Activated CD4-positive, alpha-beta T cell treated with anti-CD3 and anti-CD28 coated beads, Interleukin-2, amount 50 U/mL, for 48 hours (primary cell): Measurements from ENCODE around the gene COL28A1.
"Not testable (repeated sequence)": the region's sequence is repeated elsewhere in the genome, so short reads cannot be mapped to it uniquely, and the experiment has no call there.

Source experiments
- DNase-seq, 2 experiments: peaks; one replicate each; pipeline ENCODE4 v3.0.0-alpha.2; 2020

Gene COL28A1

GRCh38 chr7:7408001-7408770 lies 127.5 kb downstream of the COL28A1 start:
- DNase-seq = no peak

GRCh38 chr7:7405461-7405860 lies 130.2 kb downstream of the COL28A1 start:
- no peak for DNase-seq

DNA sequence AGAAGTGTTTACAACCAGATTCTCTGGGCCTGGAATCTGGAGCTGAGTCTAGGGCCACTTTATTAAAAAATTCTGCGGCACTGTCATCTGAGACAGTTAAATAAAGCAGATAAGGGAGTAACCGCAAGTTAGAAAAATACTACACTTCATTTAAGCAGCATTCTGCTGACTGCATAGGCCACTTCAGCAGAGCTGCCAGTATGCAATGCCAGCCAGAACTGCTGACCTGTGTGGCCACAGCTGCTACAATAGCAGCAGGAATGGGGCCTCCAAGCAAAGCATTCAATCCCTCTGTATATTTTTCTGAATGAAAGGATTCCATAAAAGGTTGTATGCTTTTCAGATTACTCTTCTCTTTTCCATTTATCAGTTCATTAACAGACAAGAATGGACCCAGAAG lies 136.0 kb downstream of the COL28A1 start:
- no peak for DNase-seq

GRCh38 chr7:7395785-7396184 lies 139.9 kb downstream of the COL28A1 start:
- DNase-seq = no peak

GRCh38 chr7:7388164-7388563 lies 147.5 kb downstream of the COL28A1 start:
- not testable (repeated sequence) for DNase-seq

DNA sequence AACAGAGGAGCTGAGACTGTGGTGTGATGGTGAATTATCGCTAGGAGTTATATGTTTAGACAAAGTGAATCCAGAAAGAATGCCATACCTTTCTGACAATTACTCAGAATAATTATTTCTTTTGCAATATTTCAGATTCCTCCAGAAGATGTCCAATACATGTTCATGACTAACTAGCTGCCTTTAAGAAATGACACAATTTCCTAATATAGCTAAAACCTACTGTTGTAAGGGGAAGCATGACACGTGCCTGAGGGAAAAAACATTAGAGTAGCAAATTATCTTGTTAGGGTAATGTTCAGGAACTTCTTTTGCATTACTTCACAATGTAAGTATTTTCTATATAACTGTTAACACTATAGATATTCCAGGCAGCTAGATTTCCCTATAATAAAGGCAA lies 150.3 kb downstream of the COL28A1 start:
- no peak for DNase-seq

DNA sequence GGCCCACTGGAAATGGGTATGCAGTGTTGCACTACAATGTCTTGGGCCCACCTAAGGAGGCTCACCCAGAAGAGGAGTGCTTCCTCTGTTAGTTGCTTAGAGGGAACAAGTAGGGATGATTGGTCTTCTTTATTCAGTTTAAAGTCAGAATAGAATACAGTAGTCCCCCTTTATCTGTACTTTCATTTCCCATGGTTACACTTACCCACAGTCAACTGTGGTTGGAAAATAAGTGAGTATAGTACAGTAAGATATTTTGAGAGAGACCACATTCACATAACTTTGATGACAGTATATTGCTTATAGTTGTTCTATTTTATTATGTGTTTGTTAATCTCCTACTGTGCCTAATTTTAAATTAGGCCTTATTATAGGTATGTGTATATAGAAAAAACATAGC lies 151.4 kb downstream of the COL28A1 start:
- no peak for DNase-seq

DNA sequence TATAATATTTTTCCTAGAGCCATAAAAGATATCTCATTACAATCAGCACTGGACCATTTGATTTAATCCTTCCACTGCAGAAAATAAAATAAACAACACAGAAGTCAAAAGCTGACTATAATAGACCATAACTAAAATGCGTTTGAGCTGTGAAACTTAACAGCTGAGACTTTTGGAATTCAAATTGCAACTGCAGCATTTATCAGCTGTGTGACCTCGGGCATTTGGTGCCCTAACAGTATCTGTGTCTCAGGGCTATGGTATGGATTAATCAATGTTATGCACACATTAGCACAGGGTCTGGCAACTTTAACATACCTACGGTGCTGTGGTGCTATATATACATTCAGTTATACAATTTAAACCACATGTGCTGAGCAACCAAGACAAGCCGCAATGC lies 160.1 kb downstream of the COL28A1 start:
- DNase-seq = no peak

DNA sequence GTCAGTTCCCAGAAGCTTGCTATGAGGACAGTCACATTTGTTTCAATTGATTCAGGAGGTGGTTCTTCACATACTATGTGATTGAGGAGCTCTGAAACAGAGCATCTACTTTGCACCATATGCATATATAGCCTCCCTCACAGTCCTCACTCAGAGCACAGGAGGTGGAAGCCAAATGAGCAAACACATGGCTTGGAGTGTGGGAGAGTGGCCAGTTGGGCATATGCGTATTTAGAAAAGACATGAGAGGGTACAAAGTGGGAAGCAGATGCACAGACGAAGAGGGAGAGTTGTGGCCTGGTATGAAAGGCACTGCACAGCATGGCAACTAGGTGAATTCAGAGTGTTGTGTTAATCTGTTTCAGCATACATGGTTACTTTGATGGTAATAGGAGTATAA lies 165.6 kb downstream of the COL28A1 start:
- DNase-seq = no peak

DNA sequence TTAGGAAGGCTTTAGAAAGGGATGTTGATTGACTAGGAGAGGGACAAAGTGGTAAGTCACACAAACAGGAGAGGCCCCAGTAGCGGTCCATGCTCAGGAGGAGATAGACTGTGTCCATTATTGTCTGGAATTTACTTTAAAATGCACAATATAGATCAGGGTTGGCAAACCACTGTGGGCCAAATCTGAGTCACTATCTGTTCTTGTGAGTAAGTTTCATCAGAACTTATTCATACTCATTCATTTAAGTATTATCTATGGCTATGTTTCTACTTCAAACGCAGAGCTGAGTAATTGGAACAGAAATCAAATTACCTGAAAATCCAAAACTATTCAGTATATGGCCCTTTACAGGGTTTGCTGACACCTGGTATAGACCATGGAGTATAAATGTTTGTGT lies 166.5 kb downstream of the COL28A1 start:
- no peak for DNase-seq

GRCh38 chr7:7354674-7355073 lies 181.0 kb downstream of the COL28A1 start:
- no peak for DNase-seq

DNA sequence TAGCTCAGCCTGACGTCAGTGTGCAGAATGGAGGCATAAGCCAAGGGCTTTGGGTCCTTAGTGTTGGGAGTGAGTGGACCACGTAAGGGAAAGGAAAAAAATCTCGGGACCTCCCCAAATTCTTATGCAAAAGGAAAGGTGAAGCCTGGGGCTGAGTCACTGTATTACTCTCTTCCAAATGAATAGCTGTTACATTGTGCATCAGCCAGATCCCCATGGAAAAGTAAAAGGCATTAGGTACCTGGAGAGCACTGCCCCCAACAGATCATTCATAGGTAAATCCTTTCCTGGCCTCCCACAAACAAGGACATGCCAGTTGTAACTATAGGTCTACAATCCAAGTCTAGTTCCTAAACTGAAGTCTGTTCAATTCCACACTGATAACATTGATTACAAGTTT lies 182.8 kb downstream of the COL28A1 start:
- DNase-seq = no peak

DNA sequence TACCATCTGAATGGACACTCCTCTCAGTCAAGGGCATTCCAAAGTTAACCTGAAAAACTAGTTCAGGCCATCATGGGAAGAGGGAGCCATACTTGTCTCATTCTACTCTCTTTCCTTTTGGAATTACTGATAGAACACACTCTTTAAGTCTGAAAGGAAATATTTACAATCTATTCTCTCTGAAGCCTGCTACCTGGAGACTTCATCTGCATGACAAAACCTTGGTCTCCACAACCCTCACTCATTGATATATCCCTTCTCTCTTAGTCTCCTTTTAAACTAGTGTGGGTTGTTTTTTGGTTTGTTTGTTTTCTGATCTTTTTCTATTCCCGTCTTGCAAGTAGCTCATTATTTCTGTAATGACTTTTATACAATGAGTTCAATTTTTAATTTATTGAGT lies 183.8 kb downstream of the COL28A1 start:
- DNase-seq = no peak

- DNase-seq = no peak
Measured at GRCh38 chr7:7351156-7351555, 184.5 kb downstream of the COL28A1 start.

- DNase-seq = no peak
Measured at GRCh38 chr7:7349156-7349555, 186.5 kb downstream of the COL28A1 start.

DNA sequence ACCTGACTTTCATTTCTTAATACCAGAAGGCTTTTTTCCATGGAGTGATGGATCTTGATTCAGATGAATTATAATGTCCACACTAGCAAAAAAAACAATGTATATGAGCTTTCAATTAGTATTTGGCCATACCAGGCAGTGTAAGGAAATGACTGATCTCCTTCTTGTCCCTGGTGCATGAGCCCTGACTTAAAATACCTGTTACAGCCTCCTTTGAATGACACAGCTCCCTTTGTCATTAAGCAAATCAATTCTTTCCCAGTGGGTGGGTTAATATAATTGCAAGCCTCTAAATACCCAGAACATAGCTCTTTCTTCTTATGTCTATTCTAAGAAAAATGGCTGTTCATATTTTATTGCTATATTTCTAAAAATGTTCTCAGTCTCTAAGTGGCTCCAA lies 188.6 kb downstream of the COL28A1 start:
- no peak for DNase-seq

- no peak for DNase-seq
Measured at GRCh38 chr7:7344583-7344982, 191.1 kb downstream of the COL28A1 start.

DNA sequence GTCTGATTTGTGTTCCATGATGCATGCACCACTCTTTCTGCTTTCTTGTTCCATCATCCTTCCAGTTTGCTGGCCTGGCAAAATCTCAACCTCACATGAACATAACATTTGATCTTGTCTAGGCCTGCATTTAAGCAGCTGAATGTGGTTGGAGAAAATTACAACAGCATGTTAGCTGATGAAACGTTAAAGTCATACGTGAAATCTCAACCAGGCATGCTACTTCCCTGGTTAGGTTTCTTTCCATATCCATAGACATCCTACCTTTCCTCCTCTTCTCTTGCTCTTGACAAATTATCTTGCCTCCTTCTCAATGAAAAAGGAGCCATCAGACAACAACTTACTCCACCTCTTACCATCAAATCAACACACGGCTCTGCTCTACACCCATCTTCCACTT lies 199.8 kb downstream of the COL28A1 start:
- no peak for DNase-seq

- no peak for DNase-seq
Measured at GRCh38 chr7:7335215-7335614, 200.5 kb downstream of the COL28A1 start.

DNA sequence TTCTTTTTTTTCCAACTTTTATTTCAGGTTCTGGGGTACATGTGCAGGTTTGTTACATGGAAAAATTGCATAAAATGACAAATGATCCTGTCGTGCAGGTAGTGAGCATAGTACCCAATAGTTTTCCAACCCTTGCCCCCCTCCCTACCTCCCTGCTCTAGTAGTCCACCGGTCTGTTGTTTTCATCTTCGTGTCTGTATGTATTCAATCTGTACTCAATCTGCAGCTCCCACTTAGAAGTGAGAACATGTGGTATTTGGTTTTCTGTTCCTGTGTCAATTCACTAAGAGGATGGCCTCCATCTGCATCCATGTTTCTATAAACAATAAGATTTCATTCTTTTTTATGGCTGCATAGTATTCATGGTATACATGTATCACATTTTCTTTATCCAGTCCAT lies 202.1 kb downstream of the COL28A1 start:
- no peak for DNase-seq

GRCh38 chr7:7331523-7331922 lies 204.2 kb downstream of the COL28A1 start:
- DNase-seq = no peak

DNA sequence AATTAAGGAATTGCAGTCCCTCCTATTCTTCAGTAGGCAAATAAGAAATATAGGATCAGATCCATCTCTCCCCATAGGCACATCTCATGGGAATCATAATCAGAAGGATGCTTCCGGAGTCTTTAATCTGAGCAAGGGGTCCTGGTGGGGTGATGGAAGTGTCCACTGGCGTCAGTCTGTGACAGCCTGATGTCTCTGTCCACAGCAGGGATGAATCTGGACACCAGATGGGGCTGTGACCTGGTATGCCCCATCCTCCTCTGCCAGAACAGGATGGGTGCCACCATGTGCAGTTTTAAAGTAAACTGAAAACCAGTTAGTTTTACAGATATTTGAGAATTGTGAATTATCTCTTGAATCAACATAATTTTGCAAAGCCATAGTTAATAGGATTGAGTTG lies 204.7 kb downstream of the COL28A1 start:
- no peak for DNase-seq

DNA sequence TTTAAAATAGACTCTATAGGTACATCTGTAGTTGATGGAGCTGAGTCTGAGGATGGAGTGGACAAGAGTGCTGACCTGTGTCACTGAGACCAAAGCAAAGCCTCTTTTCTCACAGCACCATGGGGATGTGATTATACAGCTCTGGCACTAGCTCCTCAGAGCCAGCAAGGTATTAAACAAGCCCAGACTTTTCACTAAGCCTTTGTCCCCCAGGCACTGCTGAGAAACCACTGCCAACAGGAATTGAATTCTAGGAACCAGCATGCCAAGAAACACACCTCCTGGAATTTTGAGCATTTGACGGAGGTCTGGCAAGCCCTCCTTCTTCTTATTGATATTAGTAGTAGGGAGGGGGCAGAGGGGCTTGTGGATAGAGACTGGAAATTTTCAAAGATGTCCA lies 206.3 kb downstream of the COL28A1 start:
- no peak for DNase-seq

GRCh38 chr7:7327423-7327822 lies 208.2 kb downstream of the COL28A1 start:
- no peak for DNase-seq

GRCh38 chr7:7324698-7325097 lies 211.0 kb downstream of the COL28A1 start:
- no peak for DNase-seq
